VCaP (cell line): Measurements from ENCODE around the gene DGKH.

ENCODE experiments used
- H3K27ac ChIP-seq: fragments of 450-650 bp; 2 replicates; pipeline ENCODE4 v1.5.1; 2017
- CTCF ChIP-seq: fragments of 450-650 bp; conservative IDR thresholded peaks from 2 replicates; pipeline ENCODE4 v1.5.1; 2017; ENCODE audit warnings: mild to moderate bottlenecking, moderate library complexity

Gene DGKH

GRCh38 chr13:42266473-42266872 lies 218.0 kb downstream of the DGKH start:
- H3K27ac ChIP-seq, result no peak overlapping the region
- no peak for TF ChIP-seq CTCF

GRCh38 chr13:42270160-42270856 lies 221.9 kb downstream of the DGKH start:
- TF ChIP-seq CTCF, result no peak
- peak overlapping the region; percentile 82 for H3K27ac ChIP-seq

- no peak for TF ChIP-seq CTCF
- H3K27ac ChIP-seq, result peak overlapping the region; percentile 82
Observed at GRCh38 chr13:42270857-42271215, 222.4 kb downstream of the DGKH start.

- H3K27ac ChIP-seq, result peak overlapping the region; percentile 82
- TF ChIP-seq CTCF, result no peak
Observed at GRCh38 chr13:42271337-42272114, 223.1 kb downstream of the DGKH start.

- H3K27ac ChIP-seq, result peak within 1 kb of the TSS; percentile 82
Observed at GRCh38 chr13:42272115-42272803, 223.8 kb downstream of the DGKH start, which contains the start of gene AKAP11. Gene AKAP11 (plus strand): TSS chr13:42272152. CDS start chr13:42286349, 14,197 bp downstream.

GRCh38 chr13:42272804-42273175 lies 224.3 kb downstream of the DGKH start:
- peak overlapping the region; percentile 82 for H3K27ac ChIP-seq
- TF ChIP-seq CTCF, result no peak

More at GRCh38 chr13:42272115-42272803, 223.8 kb downstream of the DGKH start, which contains the start of gene AKAP11:
- TF ChIP-seq CTCF, result no peak

GRCh38 chr13:42274386-42275097 lies 226.1 kb downstream of the DGKH start:
- no peak overlapping the region for H3K27ac ChIP-seq
- TF ChIP-seq CTCF, result no peak
